GM21737 (cell line): ENCODE data around the gene UBL3.

Experiments used
- ATAC-seq: cut with Tn5 transposase; IDR thresholded peaks from one replicate; pipeline ENCODE4 v1.9.1; 2021; ENCODE audit warnings: mild to moderate bottlenecking, moderate library complexity; ENCODE audit not compliant: unreplicated experiment

The UBL3 gene

DNA sequence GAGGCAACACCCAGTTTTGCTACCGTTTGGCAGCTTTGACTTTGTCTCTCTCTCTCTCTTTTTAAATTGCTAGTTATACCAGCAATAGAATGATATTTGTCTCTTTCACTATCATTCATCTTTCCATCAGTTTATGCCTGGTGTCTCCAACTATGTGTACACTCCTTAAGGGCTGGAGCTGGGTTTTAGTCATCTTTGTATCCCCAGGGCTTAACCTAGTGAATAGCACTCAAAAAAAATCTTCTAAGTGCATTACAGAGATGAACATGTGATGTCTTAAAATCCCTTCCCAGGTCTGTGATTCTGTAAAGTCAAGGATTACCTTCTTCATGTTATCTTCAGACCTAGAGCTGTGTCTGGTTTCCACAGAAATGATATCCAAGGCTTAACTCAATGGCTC is 7.8 kb upstream of the UBL3 start:
- no peak for ATAC-seq

DNA sequence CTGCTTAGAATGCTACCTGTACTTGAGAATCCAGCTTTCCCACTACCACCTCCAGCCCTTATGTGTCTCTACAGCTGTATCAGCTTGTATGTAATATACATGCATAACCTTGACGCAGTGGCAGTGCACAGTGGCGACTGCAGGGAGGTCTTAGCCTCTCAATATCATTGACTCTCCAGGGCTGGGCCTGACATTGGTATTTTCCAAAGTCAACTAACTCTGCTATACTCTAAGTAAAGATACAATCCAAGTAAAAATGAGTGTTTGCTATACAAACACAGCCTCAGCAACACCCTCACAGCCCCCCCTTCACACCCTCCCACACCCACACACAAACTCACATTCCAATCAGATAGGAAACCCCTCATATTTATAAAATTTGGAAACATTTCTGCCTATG is 6.7 kb upstream of the UBL3 start:
- ATAC-seq, result no peak

DNA sequence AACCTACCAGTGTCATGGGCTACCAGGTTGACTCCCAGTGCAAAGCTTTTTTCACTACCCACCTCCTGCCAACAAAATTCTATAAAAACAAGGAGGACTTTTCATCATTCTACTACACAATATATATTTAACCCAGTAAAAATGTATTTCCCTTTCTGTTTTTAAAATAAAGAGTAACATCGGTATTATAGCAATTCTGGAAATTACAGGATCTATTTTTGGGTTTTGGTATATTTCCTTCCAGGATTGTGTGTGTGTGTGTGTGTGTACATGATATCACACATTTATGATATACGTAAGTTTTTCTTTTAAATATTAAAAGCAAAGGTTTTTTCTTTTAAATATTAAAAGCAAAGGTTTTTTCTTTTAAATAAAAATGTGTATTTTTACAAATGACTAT is 6.0 kb upstream of the UBL3 start:
- no peak for ATAC-seq

DNA sequence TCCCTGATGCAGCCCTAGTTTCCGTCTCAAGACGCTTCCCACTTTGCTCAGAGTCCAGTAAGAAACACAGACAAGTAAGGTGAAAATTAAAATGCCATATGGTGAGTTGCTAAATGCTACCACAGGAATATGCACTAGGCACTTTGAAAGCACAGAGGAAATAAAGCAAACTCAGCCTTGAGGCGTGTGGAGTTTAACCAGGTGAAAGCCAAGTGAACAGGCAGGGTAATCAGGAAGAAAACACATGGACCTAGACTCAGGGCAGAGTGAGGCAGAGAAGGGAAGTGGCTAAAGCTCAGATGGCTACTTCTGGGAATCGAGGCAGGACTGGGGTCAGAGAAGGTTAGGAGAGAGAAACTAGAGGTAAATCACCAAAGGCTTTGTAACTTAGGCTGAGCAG is 5.4 kb upstream of the UBL3 start:
- ATAC-seq, result no peak

DNA sequence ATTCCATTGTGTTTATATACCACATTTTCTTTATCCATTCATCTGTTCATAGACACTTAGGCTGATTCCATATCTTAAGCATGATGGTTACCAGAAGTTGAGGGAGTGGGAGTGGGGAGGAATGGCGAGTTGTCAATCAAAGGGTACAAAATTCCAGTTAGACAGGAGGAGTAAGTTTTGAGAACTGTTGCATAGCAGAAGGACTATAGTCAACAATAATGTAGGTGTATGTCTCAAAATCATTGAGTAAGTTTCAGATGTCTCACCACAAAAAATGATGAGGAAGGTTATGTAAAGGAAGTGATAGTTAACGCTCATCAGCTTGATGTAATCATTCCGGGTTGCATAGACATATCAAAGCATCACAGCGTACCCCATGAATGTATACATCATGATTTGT is 4.6 kb upstream of the UBL3 start:
- no peak for ATAC-seq

DNA sequence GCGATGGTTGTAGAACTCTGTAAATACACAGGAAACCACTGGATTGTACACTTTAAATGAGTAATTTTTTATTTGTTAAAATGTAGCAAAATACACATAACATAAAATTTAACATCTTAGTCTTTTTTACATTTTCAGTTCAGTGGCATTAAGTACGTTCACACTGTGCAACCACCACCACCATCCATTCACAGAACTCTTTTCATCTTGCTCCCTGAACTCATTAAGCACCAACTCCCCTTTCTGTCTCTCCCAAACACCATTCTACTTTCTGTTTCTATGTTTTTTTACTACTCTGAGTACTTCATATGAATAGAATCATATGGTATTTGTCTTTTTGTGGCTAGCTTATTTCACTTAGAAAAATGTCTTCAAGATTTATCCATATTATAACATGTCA is 2.7 kb upstream of the UBL3 start:
- ATAC-seq, result no peak

DNA sequence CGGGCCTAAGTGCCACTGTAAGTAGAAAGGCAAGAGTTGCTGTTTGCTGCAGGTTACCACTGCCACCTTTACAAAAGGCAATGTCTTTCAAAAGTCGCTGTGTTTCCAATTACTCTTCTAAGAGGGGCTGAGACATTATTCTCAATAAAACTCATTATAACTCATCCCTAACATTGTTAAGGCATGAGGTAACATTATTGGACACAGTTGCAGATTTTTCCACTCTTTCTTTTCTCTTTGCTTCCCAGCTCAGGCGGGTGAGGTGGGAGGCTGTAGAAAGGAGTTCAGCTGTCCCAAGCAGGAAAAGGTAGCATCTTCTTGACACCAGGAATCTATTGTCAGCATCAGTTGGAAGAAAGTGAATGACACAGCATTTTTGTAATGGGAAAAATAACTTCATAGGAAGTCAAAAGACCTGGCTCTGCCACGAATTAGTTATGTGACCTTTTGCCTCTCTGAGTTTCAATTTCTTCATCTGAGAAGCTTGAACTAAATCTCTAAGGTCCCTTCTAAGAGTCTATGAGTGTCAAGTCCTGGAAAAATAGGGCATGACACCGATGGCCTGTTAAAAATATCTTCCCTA is 2.1 kb upstream of the UBL3 start:
- no peak for ATAC-seq

DNA sequence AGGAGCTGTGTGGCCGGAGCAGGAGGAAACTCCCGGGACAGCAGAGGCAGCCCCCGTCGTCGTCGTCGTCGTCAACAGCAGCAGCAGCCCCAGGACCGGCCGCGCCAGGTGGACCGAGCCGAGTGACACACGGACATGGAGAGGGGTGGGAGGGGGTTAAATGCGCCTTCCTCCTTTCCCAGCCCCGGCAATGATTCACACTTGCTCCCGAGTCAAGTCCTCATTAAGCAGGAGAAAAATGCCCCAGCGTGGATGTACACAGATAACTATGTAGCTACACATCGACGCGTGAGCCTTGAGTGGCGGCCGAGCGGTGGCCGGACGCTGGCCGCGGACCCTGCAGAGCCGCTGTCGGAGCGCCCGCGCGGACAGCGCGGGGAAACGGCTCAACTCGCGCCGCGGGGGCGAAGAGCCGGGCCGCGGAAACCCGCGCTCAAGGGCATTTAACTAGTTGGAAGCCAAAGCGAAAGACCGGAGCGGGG is 645 bp downstream of the UBL3 start:
- peak; percentile 39 for ATAC-seq

DNA sequence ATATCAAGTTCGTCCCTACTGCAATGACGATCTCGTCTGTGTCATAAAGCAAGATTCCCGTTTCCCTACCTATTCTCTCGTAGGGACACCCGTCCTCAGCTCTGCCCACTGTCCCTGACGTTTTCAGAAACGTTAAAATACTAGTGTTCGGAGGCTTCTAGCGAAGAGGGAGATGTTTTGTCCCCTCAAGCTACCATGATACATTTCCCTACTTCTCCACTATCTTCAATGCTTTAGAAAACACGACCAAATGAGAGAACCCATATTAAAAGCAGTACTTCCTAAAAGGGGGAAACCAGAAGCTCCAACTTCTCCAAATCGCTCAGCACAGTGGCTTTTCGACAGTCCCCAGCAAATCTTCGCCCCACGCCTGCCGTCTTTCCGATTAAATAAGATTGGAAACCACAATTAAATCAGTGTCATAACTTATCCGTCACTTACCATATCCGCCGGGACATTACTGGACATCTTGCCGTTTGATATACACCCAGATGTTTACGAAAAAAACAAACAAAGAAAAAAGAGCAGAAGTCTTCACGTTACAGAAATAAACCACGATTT is 1.3 kb downstream of the UBL3 start:
- no peak for ATAC-seq

DNA sequence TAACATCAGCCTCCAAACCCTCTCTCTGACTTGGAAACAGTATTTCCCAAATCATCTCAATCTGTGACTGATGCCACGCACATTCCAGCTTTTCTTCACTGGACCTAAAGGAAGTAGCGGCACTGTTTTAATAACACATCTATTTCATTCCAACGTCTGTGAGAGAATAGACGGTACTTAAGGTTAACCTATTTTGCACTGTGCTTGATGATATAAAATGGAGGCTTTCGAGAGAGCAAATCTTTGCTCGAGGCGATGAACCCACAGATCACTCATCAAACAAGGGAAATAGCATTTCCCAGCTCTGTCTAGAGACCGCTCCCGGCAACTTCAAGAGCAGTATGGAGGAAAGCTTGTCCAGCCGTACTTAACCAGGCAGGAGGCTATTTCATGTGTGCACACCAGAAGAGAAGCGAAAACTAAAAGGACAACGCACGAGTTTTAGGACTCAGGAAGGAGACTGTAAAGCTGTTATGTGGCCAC is 2.9 kb downstream of the UBL3 start:
- no peak for ATAC-seq

DNA sequence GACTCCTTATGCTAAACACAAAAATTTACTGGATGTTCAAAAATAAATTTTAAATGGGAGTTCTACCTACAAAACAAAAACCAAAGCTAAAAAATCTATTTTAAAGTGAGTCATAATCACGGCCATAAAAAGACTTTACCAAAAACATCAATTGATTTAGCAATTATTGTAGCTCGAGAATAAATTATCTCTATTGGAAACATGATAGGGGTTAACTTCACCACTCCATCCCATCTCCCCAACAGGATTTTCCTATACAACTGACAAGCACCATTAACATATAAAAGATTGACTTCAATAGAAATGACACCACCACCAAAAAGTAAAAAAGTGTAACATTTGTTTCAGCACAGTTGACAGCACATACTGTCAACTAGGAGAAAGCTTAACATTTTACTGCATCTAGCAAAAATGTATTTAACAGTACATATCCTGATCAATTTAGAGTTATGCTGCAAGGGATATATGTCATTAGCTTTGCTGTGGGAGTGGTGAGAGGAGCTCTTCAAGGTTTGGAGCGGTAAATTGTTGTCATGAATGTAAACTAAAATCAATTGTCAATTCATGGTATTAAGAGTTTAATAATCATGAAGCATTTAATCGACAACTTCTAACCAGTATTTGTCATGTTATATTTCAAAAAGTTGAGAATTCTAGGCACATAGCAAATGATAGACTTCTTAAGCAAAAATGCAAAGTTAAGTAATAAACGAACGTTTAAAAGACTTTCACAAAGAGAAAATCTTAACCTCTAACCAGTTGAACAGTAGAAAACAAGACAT is 3.8 kb downstream of the UBL3 start:
- ATAC-seq, result no peak

DNA sequence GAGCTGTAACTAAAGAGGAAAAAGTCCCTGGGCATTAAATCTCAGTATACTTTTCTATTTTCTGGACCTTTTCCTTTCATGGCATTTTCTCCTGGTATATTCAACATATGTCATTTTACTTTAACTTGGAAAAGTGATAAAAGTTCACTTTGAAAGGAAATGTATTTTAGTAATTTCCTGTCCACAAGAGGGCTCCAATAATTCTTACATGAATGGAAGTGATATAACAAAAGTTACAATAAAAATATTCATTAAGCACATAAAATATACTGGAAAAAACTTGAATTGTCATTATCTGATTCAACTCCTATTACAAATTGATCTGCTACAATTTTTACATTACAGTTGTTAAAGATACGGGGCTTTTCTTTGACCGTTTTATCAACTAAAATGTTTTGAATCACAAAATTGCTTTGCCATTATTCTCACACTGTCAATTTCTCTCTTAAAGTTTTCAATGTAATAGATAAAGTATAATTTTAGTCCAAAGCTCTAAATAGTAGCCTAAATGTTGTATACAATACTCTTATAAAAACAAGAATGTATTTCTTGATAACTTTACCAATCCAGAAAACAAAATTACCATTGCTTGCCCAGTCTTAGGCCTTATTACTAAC is 4.9 kb downstream of the UBL3 start:
- ATAC-seq, result no peak

DNA sequence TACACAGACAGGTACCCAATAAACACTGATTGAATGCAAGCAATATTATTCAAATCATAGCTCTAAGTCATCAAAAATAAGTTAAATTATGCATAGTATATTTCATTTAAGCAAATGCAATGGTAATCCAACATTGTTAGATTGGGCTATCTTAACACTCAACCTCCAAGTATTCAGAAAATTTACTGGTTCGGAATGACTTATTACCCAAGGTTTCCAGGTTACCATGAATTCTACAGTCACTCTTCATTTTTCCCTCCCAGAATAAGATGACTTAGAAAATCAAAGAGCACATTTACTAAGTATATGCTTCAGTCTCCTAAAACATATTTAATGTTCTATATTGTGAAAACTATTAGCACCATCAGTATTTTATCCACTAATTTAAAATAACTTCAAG is 6.0 kb downstream of the UBL3 start:
- no peak for ATAC-seq

DNA sequence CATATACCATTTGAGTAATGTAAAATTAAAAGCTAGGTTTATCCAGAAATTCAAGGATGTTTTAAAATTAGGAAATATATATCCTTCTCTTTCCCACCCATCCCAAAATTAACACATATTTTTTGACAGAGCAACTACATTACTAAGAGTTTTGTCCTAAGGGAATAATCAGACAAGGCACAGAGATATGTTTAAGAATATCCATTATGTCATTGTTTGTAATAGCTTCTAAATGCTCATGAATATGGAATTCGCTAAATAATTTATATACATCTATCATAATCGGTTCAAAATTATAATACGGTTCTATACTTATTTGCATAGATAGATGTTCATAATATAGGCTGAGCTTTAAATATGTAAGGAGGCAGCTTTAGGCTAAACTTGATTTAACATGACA is 9.8 kb downstream of the UBL3 start:
- no peak for ATAC-seq

DNA sequence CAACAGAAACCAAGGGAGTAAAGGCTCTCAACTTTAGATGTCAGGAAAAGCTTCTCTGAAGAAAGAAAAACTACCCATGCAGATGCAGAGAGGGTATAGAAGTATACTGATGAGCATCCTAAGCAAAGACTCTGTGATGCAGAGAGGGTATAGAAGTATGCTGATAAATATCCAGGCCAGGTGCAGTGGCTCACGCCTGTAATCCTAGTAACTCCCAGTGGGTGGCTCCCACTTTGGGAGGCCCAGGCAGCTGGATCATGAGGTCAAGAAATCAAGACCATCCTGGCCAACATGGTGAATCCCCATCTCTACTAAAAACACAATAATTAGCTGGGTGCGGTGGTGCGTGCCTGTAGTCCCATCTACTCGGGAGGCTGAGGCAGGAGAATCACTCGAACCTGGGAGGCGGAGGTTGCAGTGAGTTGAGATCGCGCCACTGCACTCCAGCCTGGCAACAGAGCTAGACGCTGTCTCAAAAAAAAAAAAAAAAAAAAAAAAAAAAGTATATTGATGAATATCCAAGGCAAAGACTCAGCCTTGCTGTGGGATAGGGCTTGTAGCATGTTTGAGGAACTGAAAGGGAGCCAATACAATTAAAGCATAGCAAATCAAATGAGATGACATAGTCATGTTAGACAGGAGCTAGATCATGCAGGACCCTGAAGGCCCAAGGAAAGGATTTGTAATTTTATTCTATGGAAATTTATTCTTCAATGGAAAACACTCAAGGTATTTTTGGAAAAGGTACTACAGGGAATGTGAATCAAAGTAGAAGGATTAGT is 14.9 kb downstream of the UBL3 start:
- ATAC-seq, result no peak

DNA sequence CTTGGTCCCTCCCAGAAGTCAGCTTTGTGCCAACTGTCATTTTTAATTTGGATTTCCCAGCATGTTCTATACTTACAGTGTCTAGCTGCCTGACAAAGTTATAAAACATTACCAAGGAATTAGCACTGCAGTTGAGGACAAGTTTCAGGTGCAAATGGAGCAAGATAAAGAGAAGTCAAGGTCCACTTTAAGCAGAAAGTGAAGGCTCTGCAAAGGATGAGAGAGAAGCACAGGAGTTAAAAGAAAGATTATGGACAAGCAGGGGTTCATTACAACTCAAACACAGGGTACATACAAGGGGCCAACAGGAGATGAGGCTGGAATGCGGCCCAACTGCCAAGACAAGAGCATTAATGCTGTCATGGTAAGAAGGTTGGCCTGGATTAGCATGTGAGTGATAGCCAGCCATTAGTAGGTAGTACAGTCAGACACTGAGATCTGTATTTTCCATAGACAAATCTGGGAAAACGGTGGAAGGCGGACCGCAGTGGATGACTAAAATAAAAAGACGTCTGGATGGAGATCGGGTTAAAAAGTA is 17.6 kb downstream of the UBL3 start:
- no peak for ATAC-seq

DNA sequence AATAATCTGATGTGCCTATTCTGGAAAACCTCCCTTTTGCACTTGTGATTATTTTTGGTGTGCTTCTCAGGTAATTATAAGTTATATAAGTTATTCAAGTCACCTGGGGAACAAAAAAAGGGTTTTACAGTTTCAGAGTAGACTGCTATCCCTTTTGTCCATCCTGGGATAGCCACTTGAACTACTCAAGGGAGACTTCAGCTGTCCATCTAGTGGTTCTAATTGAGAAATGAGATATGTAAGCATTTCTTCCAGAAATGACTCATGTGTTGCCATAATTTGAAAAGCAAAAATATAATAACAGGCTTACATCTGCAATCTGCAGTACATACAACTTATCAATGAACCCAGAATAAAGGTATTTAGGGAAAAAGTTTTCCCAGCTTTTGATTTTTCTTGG is 20.4 kb downstream of the UBL3 start:
- ATAC-seq, result no peak

DNA sequence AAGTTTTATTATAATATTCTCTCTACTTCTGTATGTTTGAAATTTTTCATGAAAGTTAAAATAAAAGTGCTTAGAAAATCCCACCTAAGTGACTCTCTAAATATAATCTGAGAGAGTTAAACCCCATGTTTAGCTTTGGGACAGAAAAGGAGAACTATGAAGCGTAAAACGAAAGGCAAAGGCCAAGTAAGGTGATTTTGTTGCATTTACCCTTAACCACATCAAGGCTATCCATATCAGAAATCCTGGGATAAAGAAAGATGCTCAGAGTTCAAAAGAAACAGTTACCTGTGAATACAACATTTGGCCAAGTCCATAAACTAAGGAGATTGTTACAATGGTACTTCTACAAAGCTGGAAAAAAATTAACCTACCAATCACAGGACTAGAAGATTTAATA is 31.3 kb downstream of the UBL3 start:
- ATAC-seq, result no peak

DNA sequence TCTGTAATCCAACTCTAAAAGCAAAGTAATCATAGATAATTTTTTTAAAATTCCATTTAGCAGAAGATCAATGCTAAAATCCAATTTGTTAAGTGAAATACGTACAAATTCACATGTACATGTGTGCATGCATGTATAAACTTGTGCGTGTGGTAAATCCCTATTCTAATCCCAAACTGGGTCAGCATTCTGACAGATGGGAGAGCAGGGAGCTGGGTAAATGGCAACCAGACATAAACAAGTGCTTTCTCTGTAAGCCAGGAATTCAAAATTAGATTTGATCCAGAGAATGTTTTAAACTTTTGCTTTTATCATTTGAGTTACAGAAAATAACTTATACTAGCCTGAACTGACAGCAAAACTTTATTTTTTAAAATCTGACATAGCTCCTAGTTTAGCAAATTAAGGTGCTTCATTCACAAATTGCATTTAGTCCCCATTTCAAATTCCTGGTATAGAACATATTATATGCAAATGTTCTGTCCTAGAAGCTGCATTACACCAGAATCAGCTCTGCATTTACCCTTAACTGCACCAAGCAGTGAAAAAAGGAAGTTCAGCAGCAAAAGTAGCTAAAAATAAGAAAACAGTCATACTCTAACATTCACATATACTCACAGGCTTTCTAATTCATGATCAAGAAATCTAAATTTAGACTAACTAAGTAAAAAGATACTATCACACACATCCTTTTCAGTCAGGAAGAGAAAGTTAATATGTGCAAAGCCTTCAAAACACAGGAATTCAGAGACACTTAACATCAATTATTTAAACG is 32.6 kb downstream of the UBL3 start:
- ATAC-seq, result peak; percentile 90

DNA sequence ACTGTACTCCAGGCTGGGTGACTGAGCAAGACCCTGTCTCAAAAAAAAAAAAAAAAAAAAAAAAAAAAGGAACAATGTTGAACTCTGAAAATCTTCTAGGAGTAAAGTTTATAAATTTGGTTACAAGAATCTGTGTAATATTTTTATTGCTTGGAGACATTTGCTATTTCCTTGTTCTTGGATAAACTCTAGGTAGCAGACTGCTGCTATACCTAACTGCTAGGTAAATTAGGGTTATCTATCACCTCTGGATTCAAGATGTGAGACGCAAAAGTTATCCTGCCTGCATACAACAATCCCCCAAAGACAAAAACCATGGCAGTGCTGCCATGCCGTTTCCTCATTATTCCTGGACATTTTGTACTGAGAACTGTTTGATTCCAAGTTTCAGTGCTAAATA is 33.7 kb downstream of the UBL3 start:
- no peak for ATAC-seq
